BJ (cell line): Measurements from ENCODE around the gene DIS3L2. TPM values are rescaled to one million over a fixed set of nuclear protein-coding genes. Genes with fewer than 3 reads are reported as not detected.
A peak's percentile ranks its signal among the peaks of the same experiment; 100 is the strongest.

Experiments
- CTCF ChIA-PET: fragments of 350-600 bp; formaldehyde crosslinking; extraction: SDS; loops from one replicate; lab custom pipeline; 2021; ENCODE audit warnings: antibody characterized with exemption, inconsistent platforms; lab: Yijun Ruan, JAX
- POLR2A ChIA-PET: fragments of 300-600 bp; sonication (Branson Sonifier 250); formaldehyde crosslinking; extraction: SDS; loops from one replicate; lab custom pipeline; 2021; ENCODE audit warnings: antibody characterized with exemption; lab: Charles Lee
- DNase-seq: peaks from one replicate; pipeline ENCODE4 v3.0.0-alpha.2; 2011; ENCODE audit warnings: low read depth
- H3K27me3 ChIP-seq: 2 replicates; pipeline ENCODE4 v1.6.0; 2011; ENCODE audit warnings: low read length; ENCODE audit not compliant: control insufficient read depth, insufficient read depth
- H3K36me3 ChIP-seq: 2 replicates; pipeline ENCODE4 v1.5.1; 2011; ENCODE audit warnings: low read length; ENCODE audit not compliant: control insufficient read depth, insufficient read depth
- H3K4me3 ChIP-seq: 2 replicates; pipeline ENCODE4 v1.5.1; 2011; ENCODE audit warnings: low read depth, mild to moderate bottlenecking, control low read depth, low read length
- polyA plus RNA-seq: library from polyadenylated mRNA; depleted of rRNA; stranded (reverse); fragments of >200 nt; gene quantifications from 2 replicates; pipeline ENCODE4 v1.2.3, GENCODE V29; 2011
- TF ChIP-seq, protein P1 (sequence below): IDR thresholded peaks from 2 replicates; pipeline ENCODE4 v1.5.1; 2011; ENCODE audit warnings: low read depth, mild to moderate bottlenecking, control low read depth, inconsistent platforms, low read length, moderate library complexity; ENCODE audit not compliant: insufficient read depth

DIS3L2 gene
- polyA plus RNA-seq, 1 experiment, result 12.4 TPM

- Histone ChIP-seq H3K4me3 (no peak overlapping the region), H3K36me3 (peaks cover 2% of the 10 kb centered on the region), H3K27me3 (no peaks in the 10 kb centered on the region)
- ChIA-PET POLR2A (no interaction called here), CTCF (no interaction called here)
- TF ChIP-seq, protein P1, sequence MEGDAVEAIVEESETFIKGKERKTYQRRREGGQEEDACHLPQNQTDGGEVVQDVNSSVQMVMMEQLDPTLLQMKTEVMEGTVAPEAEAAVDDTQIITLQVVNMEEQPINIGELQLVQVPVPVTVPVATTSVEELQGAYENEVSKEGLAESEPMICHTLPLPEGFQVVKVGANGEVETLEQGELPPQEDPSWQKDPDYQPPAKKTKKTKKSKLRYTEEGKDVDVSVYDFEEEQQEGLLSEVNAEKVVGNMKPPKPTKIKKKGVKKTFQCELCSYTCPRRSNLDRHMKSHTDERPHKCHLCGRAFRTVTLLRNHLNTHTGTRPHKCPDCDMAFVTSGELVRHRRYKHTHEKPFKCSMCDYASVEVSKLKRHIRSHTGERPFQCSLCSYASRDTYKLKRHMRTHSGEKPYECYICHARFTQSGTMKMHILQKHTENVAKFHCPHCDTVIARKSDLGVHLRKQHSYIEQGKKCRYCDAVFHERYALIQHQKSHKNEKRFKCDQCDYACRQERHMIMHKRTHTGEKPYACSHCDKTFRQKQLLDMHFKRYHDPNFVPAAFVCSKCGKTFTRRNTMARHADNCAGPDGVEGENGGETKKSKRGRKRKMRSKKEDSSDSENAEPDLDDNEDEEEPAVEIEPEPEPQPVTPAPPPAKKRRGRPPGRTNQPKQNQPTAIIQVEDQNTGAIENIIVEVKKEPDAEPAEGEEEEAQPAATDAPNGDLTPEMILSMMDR, result no peak
- DNase-seq, result peak; percentile 85
Measured at GRCh38 chr2:232013701-232014353, 52.3 kb downstream of the DIS3L2 start.

- no peak for DNase-seq
- ChIA-PET CTCF (interaction anchor here (0.6 kb wide), 1 partner anchor 45 kb away, joined by 3 read pairs; no protein-coding TSS in a partner anchor), POLR2A (no interaction called here)
- H3K27me3 ChIP-seq, result no peaks in the 10 kb centered on the region
- TF ChIP-seq, protein P1, result no peak
- no peak overlapping the region for H3K4me3 ChIP-seq
- peaks cover 3% of the 10 kb centered on the region for H3K36me3 ChIP-seq
Measured at GRCh38 chr2:232014681-232015080, 53.2 kb downstream of the DIS3L2 start.

GRCh38 chr2:232018181-232018580 lies 56.7 kb downstream of the DIS3L2 start:
- CTCF ChIA-PET, result no interaction called here
- no peaks in the 10 kb centered on the region for H3K27me3 ChIP-seq
- no peak for DNase-seq
- peaks cover 3% of the 10 kb centered on the region for H3K36me3 ChIP-seq
- TF ChIP-seq, protein P1, result no peak
- H3K4me3 ChIP-seq, result no peak overlapping the region
- POLR2A ChIA-PET, result no interaction called here

DNA sequence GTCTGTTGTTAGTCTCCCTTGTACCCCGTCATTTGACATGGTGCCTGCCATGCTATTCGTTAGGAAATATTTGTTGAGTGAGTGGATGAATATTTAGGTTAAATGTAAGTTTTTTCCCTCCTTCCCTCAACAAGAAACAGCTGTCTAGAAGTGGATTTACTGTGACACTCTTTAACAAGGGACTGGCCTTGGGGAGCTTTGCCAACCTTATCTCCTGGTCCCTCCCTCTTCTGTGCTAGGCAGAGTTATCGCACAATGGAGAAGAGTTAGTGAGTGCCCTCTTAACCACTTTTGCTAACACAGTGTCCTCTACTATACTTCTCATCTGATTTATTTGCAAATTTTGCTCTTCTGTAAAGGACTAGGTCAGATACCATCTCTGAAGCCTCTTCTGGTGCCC lies 61.2 kb downstream of the DIS3L2 start:
- CTCF ChIA-PET, result interaction anchor here (0.5 kb wide), 1 partner anchor 32 kb away, joined by 3 read pairs; no protein-coding TSS in a partner anchor
- Histone ChIP-seq H3K36me3 (peaks cover 3% of the 10 kb centered on the region), H3K27me3 (no peaks in the 10 kb centered on the region), H3K4me3 (no peak overlapping the region)
- TF ChIP-seq, protein P1, result no peak
- POLR2A ChIA-PET, result no interaction called here
- no peak for DNase-seq

DNA sequence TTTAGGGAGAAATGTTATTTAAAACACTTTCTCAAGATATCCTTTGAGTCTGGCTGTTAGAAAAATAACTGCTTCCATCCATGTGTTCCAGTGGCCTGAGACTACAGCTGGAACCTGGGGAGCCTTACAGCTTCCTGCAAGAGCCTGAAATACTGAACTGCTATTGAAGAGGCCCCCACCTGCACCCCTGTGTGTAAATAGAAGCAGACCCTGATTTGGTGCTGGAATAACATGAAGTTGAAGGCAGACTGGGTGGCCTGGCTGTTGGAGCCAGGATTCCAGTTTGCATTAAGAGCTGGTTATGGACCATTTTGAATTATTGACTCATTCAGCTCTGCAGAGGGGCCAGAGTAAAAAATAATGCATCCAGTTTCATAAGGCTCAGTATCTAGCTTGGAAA lies 61.9 kb downstream of the DIS3L2 start:
- no peak overlapping the region for H3K4me3 ChIP-seq
- peaks cover 3% of the 10 kb centered on the region for H3K36me3 ChIP-seq
- H3K27me3 ChIP-seq, result no peaks in the 10 kb centered on the region
- no peak for DNase-seq
- CTCF ChIA-PET, result no interaction called here
- POLR2A ChIA-PET, result no interaction called here
- TF ChIP-seq, protein P1, result no peak
